ENCODE measurements around the gene PAPPA2. TPM values are rescaled to one million over a fixed set of nuclear protein-coding genes. Genes with fewer than 3 reads are reported as not detected.

PAPPA2 gene
- total and polyA plus RNA-seq, 2 of the 4 experiments (the other 2 are of a cell fraction), result 0.10 to 0.18 TPM

DNA sequence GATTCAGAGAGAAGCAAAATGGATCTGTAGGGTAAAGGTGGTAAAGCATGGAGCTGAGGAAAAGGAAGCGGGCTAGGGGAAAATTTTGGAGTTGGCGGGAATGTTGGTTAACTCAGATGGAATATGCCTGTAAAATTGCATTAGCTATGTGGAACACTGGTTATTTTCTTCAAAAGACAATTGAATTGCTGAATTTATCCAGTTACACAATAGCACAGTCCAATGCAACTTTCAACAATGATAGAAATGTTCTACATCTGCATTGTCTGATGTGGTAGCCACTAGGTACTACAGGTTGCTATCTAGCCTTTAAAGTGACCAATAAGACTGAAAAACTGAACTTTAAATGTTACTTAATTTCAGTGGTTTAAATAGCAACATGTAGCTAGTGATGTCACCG is 386.3 kb downstream of the PAPPA2 start:
- no peak overlapping the region for H3K27ac ChIP-seq (ENCODE audit: insufficient read depth, low read length)
- TF ChIP-seq SMC3 (IDR thresholded peaks at IDR 0.05; ENCODE audit: low read depth, low read length), result no peak
- no peak for TF ChIP-seq MXI1 (IDR thresholded peaks at IDR 0.05; ENCODE audit: borderline replicate concordance, low read depth, low read length)
- TF ChIP-seq CHD1 (IDR thresholded peaks at IDR 0.05; ENCODE audit: low read depth, low read length), result no peak
- intact Hi-C loops (cut with micrococcal nuclease) (no loop called here), in situ Hi-C loops (cut with MboI; ENCODE audit: low sequenced_read_pairs) (no loop called here), dilution Hi-C loops (cut with HindIII; ENCODE audit: low sequenced_read_pairs, unreplicated experiment) (no loop called here)
- H2BK20ac ChIP-seq (ENCODE audit: low read depth, low read length), result no peak overlapping the region
- ATAC-seq (ENCODE audit: low read depth) (no peak), DNase-seq (no peak)
- H3K4me2 ChIP-seq (ENCODE audit: low read depth, low read length), result no peak overlapping the region
- no peak overlapping the region for H2AK5ac ChIP-seq (ENCODE audit: low read depth, low read length)
- no peak overlapping the region for H4K91ac ChIP-seq (ENCODE audit: insufficient read depth, low read depth, low read length)
- CTCF ChIA-PET, result interaction anchor here (0.6 kb wide), 1 partner anchor 127 kb away, joined by 3 read pairs; no protein-coding TSS in a partner anchor
- BruUV-seq (replicated peaks), result no TSS peak
- no peaks in the 10 kb centered on the region for H3K9me1 ChIP-seq (ENCODE audit: insufficient read depth, low read length)
- no peak overlapping the region for H2BK15ac ChIP-seq (ENCODE audit: low read depth, low read length)
- H2BK5ac ChIP-seq (ENCODE audit: low read depth, low read length, poor library complexity, severe bottlenecking), result no peak overlapping the region
- H3K18ac ChIP-seq (ENCODE audit: low read depth, low read length), result no peak overlapping the region
- H3K9ac ChIP-seq (ENCODE audit: low read depth, low read length), result no peak overlapping the region
- H3K79me1 ChIP-seq (ENCODE audit: low read depth in 1 of 2, low read length in 2 of 2), result no peaks in the 10 kb centered on the region
- no peak overlapping the region for H3K4ac ChIP-seq (ENCODE audit: low read depth, low read length)
- H3K27me3 ChIP-seq (ENCODE audit: control insufficient read depth, insufficient read depth, low read length), result no peaks in the 10 kb centered on the region
- no peaks in the 10 kb centered on the region for H4K20me1 ChIP-seq (ENCODE audit: insufficient read depth, low read length)
- H4K5ac ChIP-seq (ENCODE audit: low read depth, low read length), result no peak overlapping the region
- H3K56ac ChIP-seq (ENCODE audit: extremely low read depth, insufficient read depth, low read length), result no peak overlapping the region
- no peak overlapping the region for H3K14ac ChIP-seq (replicated peaks; ENCODE audit: low read depth, low read length)
- H3K36me3 ChIP-seq (ENCODE audit: control insufficient read depth, insufficient read depth, low read length), result no peaks in the 10 kb centered on the region
- H3K9me3 ChIP-seq (ENCODE audit: control insufficient read depth, insufficient read depth, low read length), result no peaks in the 10 kb centered on the region
- POLR2A ChIA-PET (ENCODE audit: unreplicated experiment), result no interaction called here
- H3K23ac ChIP-seq (ENCODE audit: low read depth, low read length), result no peak overlapping the region
- no CpG with 5 or more reads among the region's 3 CpGs for WGBS, 2 experiments (ENCODE audit: extremely low coverage in 2 of 2, insufficient read length in 1 of 2)
- H2AFZ ChIP-seq (replicated peaks; ENCODE audit: low read length, poor library complexity), result no peak overlapping the region
- H4K8ac ChIP-seq (ENCODE audit: low read depth in 2 of 2, low read length in 2 of 2), result no peak overlapping the region
- H2BK120ac ChIP-seq (ENCODE audit: low read depth, low read length), result no peak overlapping the region
- H2AK9ac ChIP-seq (replicated peaks; ENCODE audit: low read depth, low read length, poor library complexity), result no peak overlapping the region
- no peaks in the 10 kb centered on the region for H3K4me1 ChIP-seq (ENCODE audit: control insufficient read depth, insufficient read depth, low read length)
- no peak overlapping the region for H3K4me3 ChIP-seq (ENCODE audit: insufficient read depth, low read depth, low read length)
